Ectodermal cell (in vitro differentiated cells): ENCODE data around the gene C2CD4C.

ENCODE experiments used
- H3K27ac ChIP-seq: 2 replicates; pipeline ENCODE4 v1.7.0; 2013; ENCODE audit warnings: mild to moderate bottlenecking, low read depth, low read length; ENCODE audit not compliant: insufficient read depth, poor library complexity, severe bottlenecking
- H3K27me3 ChIP-seq: 2 replicates; pipeline ENCODE4 v1.7.0; 2013; ENCODE audit warnings: mild to moderate bottlenecking, low read length; ENCODE audit not compliant: insufficient read depth, control insufficient read depth, poor library complexity, severe bottlenecking
- H3K36me3 ChIP-seq: one replicate; pipeline ENCODE4 v1.7.0; 2013; ENCODE audit warnings: low read length; ENCODE audit not compliant: control insufficient read depth, insufficient read depth
- H3K4me1 ChIP-seq: one replicate; pipeline ENCODE4 v1.7.0; 2013; ENCODE audit warnings: low read length; ENCODE audit not compliant: control insufficient read depth, insufficient read depth
- H3K4me3 ChIP-seq: 2 replicates; pipeline ENCODE4 v1.7.0; 2013; ENCODE audit warnings: low read depth, low read length, control low read depth; ENCODE audit not compliant: insufficient read depth
- H3K9me3 ChIP-seq: 2 replicates; pipeline ENCODE4 v1.7.0; 2013; ENCODE audit warnings: mild to moderate bottlenecking, low read length, moderate library complexity; ENCODE audit not compliant: control insufficient read depth
- WGBS, 2 experiments: methylation state at CpG; one replicate each; pipeline ENCODE4 v1.1.7; 2013; ENCODE audit warnings: missing lambda C conversion rate in 2 of 2; 5-methylcytosine and 5-hydroxymethylcytosine counted together

The C2CD4C gene

GRCh38 chr19:374183-374885 is 34.6 kb downstream of the C2CD4C start:
- no peaks in the 10 kb centered on the region for H3K4me1 ChIP-seq
- H3K27ac ChIP-seq, result no peak overlapping the region
- 86 to 88% methylated on average over 23 of the region's 23 CpGs for whole genome bisulfite sequencing, 2 experiments
- H3K36me3 ChIP-seq, result no peaks in the 10 kb centered on the region
- no peaks in the 10 kb centered on the region for H3K27me3 ChIP-seq
- H3K9me3 ChIP-seq, result no peaks in the 10 kb centered on the region
- no peak overlapping the region for H3K4me3 ChIP-seq

GRCh38 chr19:373391-374182 is 35.4 kb downstream of the C2CD4C start:
- no peak overlapping the region for H3K27ac ChIP-seq
- WGBS, 2 experiments, result 88% methylated on average over 24 of the region's 24 CpGs
- H3K9me3 ChIP-seq, result no peaks in the 10 kb centered on the region
- no peaks in the 10 kb centered on the region for H3K27me3 ChIP-seq
- no peaks in the 10 kb centered on the region for H3K36me3 ChIP-seq
- H3K4me3 ChIP-seq, result no peak overlapping the region
- no peaks in the 10 kb centered on the region for H3K4me1 ChIP-seq

DNA sequence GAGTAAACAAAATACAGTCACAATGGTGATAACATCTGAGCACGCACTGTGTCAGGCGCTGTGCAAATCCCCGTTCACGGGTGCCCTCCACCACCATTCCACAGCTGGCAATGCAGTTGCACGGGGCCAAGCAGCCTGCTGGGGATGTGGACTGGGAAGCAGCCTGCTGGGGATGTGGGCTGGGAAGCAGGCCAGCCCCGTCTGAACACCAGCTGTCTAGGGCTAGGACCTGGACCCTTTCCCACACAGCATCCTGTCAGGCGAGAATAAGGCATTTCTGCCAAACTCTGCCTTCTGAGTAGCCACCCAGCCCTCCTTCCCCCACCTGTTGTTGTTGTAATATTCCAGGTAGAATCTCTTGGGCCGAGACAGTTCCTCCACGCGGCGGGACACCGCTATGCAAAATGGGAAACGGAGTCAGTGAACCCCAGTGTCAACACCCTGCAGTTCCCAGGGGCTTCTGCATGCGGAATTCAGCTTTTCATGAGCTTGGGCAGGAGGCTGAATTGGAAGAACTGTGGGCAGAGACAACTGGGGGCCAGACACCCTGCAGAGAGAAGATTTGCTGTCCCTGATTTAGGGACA is 36.5 kb downstream of the C2CD4C start:
- no peaks in the 10 kb centered on the region for H3K9me3 ChIP-seq
- H3K4me1 ChIP-seq, result no peaks in the 10 kb centered on the region
- no peak overlapping the region for H3K4me3 ChIP-seq
- H3K36me3 ChIP-seq, result no peaks in the 10 kb centered on the region
- no peak overlapping the region for H3K27ac ChIP-seq
- 87 to 88% methylated on average over 14 of the region's 14 CpGs for WGBS, 2 experiments
- no peaks in the 10 kb centered on the region for H3K27me3 ChIP-seq

DNA sequence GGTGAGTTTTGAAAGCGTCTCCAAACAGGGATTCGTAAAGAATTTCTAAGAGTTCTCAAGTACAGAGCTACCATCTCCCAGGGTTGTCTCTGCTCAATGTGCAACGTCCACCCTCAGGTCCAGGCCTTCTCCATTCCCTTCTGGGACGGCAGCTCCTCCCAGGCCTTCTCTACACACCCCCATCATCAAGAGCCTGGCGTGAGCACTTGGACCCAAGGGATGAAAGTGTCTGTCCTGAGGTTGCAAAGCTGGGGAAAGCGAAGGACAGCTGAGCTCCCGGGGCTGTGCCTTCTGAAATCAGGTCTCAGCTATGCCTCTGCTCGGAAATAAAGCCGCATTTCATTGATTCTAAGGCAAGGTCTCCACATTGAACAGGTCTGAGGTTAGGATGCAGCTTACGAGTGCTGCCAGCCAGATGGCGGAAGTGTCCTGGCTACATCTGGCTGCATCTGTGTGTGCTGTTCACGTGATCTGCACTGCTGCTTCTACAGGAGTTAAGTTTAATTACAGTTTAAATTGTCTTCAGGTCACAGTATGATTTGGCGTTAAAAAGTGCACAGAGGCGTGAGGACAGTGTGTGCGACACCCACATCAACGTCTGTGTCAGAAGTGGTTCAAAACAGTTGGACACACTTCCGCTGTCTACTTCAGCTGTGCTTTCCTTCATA is 37.3 kb downstream of the C2CD4C start:
- 86 to 87% methylated on average over 17 of the region's 17 CpGs for WGBS, 2 experiments
- no peak overlapping the region for H3K27ac ChIP-seq
- H3K27me3 ChIP-seq, result peaks cover 4% of the 10 kb centered on the region
- no peak overlapping the region for H3K4me3 ChIP-seq
- H3K4me1 ChIP-seq, result no peaks in the 10 kb centered on the region
- no peaks in the 10 kb centered on the region for H3K36me3 ChIP-seq
- no peaks in the 10 kb centered on the region for H3K9me3 ChIP-seq

- Histone ChIP-seq H3K27me3 (peaks cover 4% of the 10 kb centered on the region), H3K27ac (no peak overlapping the region), H3K9me3 (no peaks in the 10 kb centered on the region), H3K4me1 (no peaks in the 10 kb centered on the region), H3K4me3 (no peak overlapping the region), H3K36me3 (no peaks in the 10 kb centered on the region)
- WGBS, 2 experiments, result 92 to 93% methylated on average over 43 of the region's 43 CpGs
These were observed 38.2 kb downstream of the C2CD4C start for GRCh38 chr19:370641-371330.

DNA sequence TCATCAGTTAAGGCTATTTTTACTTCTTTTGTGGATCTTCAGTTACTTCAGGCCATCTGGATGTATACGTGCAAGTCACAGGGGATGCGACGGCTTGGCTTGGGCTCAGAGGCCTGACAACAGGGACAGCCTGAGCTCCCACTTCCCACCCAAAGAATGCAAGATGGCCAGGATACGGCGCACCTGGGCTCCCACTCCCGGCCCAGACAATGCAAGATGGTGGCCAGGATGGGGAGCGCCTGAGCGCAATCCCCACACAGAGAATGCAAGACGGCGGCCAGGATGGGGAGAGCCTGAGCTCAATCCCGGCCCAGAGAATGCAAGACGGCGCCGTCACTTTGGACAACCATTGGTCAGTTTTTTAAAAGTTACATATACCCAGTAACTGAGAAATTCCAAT is 39.1 kb downstream of the C2CD4C start:
- Histone ChIP-seq H3K4me3 (no peak overlapping the region), H3K27me3 (peaks cover 4% of the 10 kb centered on the region), H3K36me3 (no peaks in the 10 kb centered on the region), H3K27ac (no peak overlapping the region), H3K9me3 (no peaks in the 10 kb centered on the region), H3K4me1 (no peaks in the 10 kb centered on the region)
- WGBS, 2 experiments, result 95 to 97% methylated on average over 14 of the region's 14 CpGs

DNA sequence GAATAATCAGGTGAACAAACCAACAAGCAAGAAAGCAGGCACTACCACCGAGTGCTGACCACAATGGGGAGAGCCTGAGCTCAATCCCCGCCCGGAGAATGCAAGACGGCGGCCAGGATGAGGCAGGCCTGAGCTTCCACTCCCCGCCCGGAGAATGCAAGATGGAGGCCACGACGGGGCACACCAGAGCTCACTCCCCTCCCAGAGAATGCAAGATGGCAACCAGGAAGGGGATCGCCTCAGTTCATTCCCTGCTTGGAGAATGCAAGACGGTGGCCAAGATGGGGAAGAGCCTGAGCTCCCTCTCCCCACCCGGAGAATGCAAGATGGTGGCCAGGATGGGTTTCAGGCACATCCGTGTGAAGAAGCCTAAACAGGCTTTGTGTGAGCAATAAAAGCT is 39.7 kb downstream of the C2CD4C start:
- WGBS, 2 experiments, result 90 to 93% methylated on average over 13 of the region's 13 CpGs
- Histone ChIP-seq H3K27ac (no peak overlapping the region), H3K4me1 (no peaks in the 10 kb centered on the region), H3K4me3 (no peak overlapping the region), H3K9me3 (no peaks in the 10 kb centered on the region), H3K36me3 (no peaks in the 10 kb centered on the region), H3K27me3 (peaks cover 4% of the 10 kb centered on the region)

DNA sequence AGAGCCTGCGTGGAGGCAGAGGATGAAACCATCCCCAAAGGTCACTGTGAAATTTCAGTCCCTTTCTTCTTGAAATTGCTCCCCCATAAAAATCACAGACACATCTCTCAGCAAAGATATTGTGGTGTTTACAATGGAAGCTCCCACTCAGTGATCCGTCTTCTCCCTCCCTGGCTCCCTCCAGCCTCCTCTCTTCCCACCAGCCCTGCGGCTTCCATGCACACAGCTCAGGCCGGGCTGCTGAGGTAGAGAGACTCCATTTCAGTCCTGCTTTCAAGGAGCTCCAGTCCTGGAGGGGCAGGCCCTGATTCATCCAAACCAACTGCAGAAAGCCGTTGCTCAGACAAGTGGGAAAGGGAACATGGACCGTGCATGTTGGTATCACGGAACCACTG is 40.3 kb downstream of the C2CD4C start:
- H3K4me1 ChIP-seq, result no peaks in the 10 kb centered on the region
- no peaks in the 10 kb centered on the region for H3K36me3 ChIP-seq
- 87 to 94% methylated on average over 7 of the region's 7 CpGs for WGBS, 2 experiments
- peaks cover 4% of the 10 kb centered on the region for H3K27me3 ChIP-seq
- no peak overlapping the region for H3K27ac ChIP-seq
- no peak overlapping the region for H3K4me3 ChIP-seq
- no peaks in the 10 kb centered on the region for H3K9me3 ChIP-seq

DNA sequence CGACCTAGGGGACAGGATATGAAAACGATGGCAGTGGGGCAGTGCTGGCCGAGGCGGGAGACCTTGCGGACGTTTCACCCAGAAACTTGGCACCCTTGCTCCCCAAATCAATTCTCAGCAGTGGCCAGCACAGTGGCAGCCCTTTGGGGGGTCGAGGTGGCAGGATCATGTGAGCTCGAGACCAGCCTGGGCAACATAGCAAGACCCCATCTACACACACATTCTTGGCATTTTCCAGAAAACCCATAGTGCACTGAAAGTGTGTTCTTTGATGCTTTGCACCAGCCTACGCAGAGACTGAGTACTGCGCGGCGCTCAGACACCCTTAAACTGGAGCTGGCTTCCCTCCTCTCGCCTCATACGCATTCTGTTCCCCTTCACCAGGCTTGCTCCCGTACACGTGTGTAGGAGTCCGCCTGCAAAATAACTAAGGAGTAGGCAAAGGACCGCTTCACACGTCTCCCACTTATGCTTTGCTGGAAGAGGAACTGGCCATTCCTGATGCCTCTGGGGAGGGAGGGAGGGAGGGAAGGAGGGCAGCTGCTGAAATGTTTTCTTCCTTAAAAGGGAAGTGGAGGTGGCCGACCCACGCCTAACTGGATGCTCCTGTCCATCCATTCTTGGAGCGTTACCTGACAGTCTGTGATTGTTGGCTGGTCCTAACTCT is 40.9 kb downstream of the C2CD4C start:
- 93 to 94% methylated on average over 22 of the region's 22 CpGs for WGBS, 2 experiments
- Histone ChIP-seq H3K4me1 (no peaks in the 10 kb centered on the region), H3K4me3 (no peak overlapping the region), H3K27me3 (peaks cover 4% of the 10 kb centered on the region), H3K36me3 (no peaks in the 10 kb centered on the region), H3K9me3 (no peaks in the 10 kb centered on the region), H3K27ac (no peak overlapping the region)
